HG02884 (cell line): ENCODE results near the gene PIR.

Experiments
- ATAC-seq: cut with Tn5 transposase; IDR thresholded peaks from one replicate; pipeline ENCODE4 v1.9.1; 2021; ENCODE audit warnings: mild to moderate bottlenecking, moderate library complexity; ENCODE audit not compliant: unreplicated experiment

The PIR gene

GRCh38 chrX:15492469-15492868 is 664 bp downstream of the PIR start:
- ATAC-seq: no peak

- ATAC-seq: no peak
Measured at GRCh38 chrX:15483891-15484290, 9.2 kb downstream of the PIR start.

GRCh38 chrX:15475486-15475885 is 17.6 kb downstream of the PIR start:
- no peak for ATAC-seq

GRCh38 chrX:15475021-15475420 is 18.1 kb downstream of the PIR start:
- no peak for ATAC-seq

- ATAC-seq: no peak
Measured at GRCh38 chrX:15474028-15474427, 19.1 kb downstream of the PIR start.

GRCh38 chrX:15472531-15472930 is 20.6 kb downstream of the PIR start:
- ATAC-seq: no peak

GRCh38 chrX:15471028-15471427 is 22.1 kb downstream of the PIR start:
- ATAC-seq: peak; percentile 72

GRCh38 chrX:15469613-15470012 is 23.5 kb downstream of the PIR start:
- ATAC-seq: no peak

- no peak for ATAC-seq
Measured at GRCh38 chrX:15468036-15468435, 25.1 kb downstream of the PIR start.

GRCh38 chrX:15465896-15466651 is 27.1 kb downstream of the PIR start:
- ATAC-seq: no peak

- peak; percentile 73 for ATAC-seq
Measured at GRCh38 chrX:15465347-15465746, 27.8 kb downstream of the PIR start.

- no peak for ATAC-seq
Measured at GRCh38 chrX:15464704-15465103, 28.4 kb downstream of the PIR start.

- no peak for ATAC-seq
Measured at GRCh38 chrX:15451913-15452312, 41.2 kb downstream of the PIR start.

- no peak for ATAC-seq
Measured at GRCh38 chrX:15448010-15448639, 45.0 kb downstream of the PIR start.

GRCh38 chrX:15441464-15441863 is 51.7 kb downstream of the PIR start:
- no peak for ATAC-seq

- peak; percentile 93 for ATAC-seq
Measured at GRCh38 chrX:15438332-15438731, 54.8 kb downstream of the PIR start.

- no peak for ATAC-seq
Measured at GRCh38 chrX:15437724-15438123, 55.4 kb downstream of the PIR start.

- ATAC-seq: no peak
Measured at GRCh38 chrX:15435836-15436619, 57.1 kb downstream of the PIR start.

- ATAC-seq: no peak
Measured at GRCh38 chrX:15434205-15434604, 58.9 kb downstream of the PIR start.

- ATAC-seq: no peak
Measured at GRCh38 chrX:15430584-15430983, 62.5 kb downstream of the PIR start.

GRCh38 chrX:15430076-15430475 is 63.1 kb downstream of the PIR start:
- no peak for ATAC-seq

GRCh38 chrX:15425024-15425423 is 68.1 kb downstream of the PIR start:
- no peak for ATAC-seq
